GM21390 (cell line): Measurements from ENCODE around the gene DYSF.

Source experiments
- ATAC-seq: cut with Tn5 transposase; IDR thresholded peaks from one replicate; pipeline ENCODE4 v1.9.1; 2021; ENCODE audit not compliant: unreplicated experiment

Gene DYSF

GRCh38 chr2:71668326-71669057 lies 215.1 kb downstream of the DYSF start:
- ATAC-seq = no peak

- ATAC-seq = no peak
Observed at GRCh38 chr2:71669058-71669456, 215.7 kb downstream of the DYSF start.

GRCh38 chr2:71669628-71670429 lies 216.5 kb downstream of the DYSF start:
- no peak for ATAC-seq

GRCh38 chr2:71670430-71670795 lies 217.1 kb downstream of the DYSF start:
- ATAC-seq = no peak

- ATAC-seq = no peak
Observed at GRCh38 chr2:71671203-71671854, 218.0 kb downstream of the DYSF start.

GRCh38 chr2:71671895-71672825 lies 218.8 kb downstream of the DYSF start:
- no peak for ATAC-seq

- no peak for ATAC-seq
Observed at GRCh38 chr2:71672826-71673795, 219.8 kb downstream of the DYSF start.

- no peak for ATAC-seq
Observed at GRCh38 chr2:71674158-71674851, 220.9 kb downstream of the DYSF start.

GRCh38 chr2:71675296-71675695 lies 221.9 kb downstream of the DYSF start:
- no peak for ATAC-seq

GRCh38 chr2:71678874-71679273 lies 225.5 kb downstream of the DYSF start:
- ATAC-seq = no peak

- no peak for ATAC-seq
Observed at GRCh38 chr2:71679491-71679890, 226.1 kb downstream of the DYSF start.

GRCh38 chr2:71680925-71681324 lies 227.6 kb downstream of the DYSF start:
- no peak for ATAC-seq

GRCh38 chr2:71681626-71682025 lies 228.3 kb downstream of the DYSF start:
- no peak for ATAC-seq

- no peak for ATAC-seq
Observed at GRCh38 chr2:71682341-71682740, 229.0 kb downstream of the DYSF start.

GRCh38 chr2:71683070-71683469 lies 229.7 kb downstream of the DYSF start:
- ATAC-seq = no peak

GRCh38 chr2:71683666-71684065 lies 230.3 kb downstream of the DYSF start:
- no peak for ATAC-seq

GRCh38 chr2:71684226-71685072 lies 231.1 kb downstream of the DYSF start:
- ATAC-seq = no peak
